ENCODE measurements around the gene ZNF783.
"Not testable (repeated sequence)": the region's sequence is repeated elsewhere in the genome, so short reads cannot be mapped to it uniquely, and the experiment has no call there.

Gene ZNF783

DNA sequence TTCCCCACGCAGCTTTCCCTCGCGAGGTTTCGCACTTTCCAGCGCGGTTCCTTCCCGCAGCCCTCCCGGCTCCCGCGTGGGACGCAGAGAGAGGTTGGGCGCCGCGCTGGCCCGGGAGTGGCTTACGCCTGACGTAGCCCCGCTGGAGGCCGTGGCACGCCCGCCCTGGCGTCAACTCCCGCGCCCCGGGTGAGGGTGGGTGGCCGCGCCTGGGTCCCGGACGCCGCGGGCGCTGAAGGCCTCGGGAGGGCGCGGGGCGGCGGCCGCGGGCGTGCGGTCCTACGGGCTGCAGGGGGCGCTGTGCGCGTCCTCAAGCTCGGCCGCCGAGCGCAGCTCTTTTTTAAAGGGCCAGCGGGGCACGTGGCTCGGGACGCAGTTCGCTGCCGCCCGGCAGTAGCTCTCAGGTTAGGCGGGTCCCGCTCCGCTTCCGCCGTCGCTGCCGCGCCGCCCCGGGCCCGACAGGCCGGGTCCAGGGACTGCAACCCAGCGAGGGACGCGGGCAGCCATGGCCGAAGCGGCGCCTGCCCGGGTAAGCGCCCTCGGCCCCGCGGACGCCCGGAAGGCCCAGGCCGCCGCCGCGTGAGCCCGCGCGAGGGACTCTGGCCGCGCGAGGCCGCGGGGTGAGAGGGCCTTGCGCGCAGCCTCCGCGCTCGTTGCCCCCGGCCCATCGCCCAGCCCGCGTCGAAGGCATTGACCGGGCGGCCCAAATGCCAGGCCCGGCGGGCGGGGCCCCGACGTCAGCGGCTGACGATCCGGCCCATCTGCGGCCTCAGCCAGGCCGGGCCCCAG lies at the start of gene ZNF783:
Gene ZNF783 (plus strand): TSS at position 368 of the 789 bp plus-strand sequence. CDS start 138 bp downstream, at position 506.
- DNase-seq = peak; percentile 60 to 79 (median 69)

DNA sequence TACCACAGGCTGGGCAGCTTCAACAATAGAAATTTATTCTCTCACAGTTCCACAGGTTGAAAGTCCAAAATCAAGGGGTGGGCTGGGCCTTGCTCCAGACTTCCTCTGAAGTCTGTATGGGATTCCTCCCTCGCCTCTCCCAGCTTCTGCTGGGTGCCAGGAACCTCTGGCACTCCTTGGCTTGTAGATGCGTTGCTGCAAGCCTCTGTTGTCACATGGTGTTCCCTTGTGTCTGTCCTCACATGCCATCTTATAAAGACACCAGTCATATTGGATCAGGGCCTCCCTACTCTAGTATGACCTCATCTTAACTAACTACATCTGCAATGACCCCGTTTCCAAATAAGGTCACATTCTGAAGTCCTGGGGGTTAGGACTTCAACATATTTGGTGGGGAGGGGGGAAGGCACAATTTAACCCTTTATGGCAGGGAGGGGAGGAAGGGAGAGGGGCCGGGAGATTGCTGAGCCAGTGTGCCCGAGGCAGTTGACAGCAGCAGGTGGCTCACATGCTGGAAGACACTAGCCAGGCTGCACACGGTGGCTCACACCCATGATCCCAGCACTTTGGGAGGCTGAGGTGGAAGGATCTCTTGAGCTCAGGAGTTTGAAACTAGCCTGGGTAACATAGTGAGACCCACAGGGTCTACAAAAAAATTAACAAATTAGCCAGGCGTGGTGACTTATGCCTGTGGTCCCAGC lies 47.8 kb upstream of the ZNF783 start:
- no peak for DNase-seq

DNA sequence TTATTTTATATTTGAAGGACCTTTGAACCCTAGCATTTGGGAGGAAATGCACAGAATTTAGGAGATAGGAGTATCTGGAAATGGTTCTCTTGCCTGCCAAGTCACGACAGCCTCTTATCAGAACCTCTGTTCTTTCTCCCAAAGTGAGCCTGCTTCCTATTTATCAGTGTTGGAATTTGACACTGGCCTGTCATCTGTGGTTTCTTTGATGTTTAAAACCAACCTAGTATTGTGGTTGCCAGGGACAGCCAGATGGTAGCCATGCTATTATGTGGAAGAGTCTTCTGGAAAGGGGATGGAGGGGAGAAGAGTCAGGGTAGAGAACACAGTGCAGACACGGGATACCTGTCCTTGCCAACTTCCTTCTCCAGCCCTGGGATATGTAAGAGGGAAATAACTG lies 45.6 kb upstream of the ZNF783 start:
- no peak for DNase-seq

GRCh38 chr7:149217570-149217969 lies 44.4 kb upstream of the ZNF783 start:
- no peak for DNase-seq

DNA sequence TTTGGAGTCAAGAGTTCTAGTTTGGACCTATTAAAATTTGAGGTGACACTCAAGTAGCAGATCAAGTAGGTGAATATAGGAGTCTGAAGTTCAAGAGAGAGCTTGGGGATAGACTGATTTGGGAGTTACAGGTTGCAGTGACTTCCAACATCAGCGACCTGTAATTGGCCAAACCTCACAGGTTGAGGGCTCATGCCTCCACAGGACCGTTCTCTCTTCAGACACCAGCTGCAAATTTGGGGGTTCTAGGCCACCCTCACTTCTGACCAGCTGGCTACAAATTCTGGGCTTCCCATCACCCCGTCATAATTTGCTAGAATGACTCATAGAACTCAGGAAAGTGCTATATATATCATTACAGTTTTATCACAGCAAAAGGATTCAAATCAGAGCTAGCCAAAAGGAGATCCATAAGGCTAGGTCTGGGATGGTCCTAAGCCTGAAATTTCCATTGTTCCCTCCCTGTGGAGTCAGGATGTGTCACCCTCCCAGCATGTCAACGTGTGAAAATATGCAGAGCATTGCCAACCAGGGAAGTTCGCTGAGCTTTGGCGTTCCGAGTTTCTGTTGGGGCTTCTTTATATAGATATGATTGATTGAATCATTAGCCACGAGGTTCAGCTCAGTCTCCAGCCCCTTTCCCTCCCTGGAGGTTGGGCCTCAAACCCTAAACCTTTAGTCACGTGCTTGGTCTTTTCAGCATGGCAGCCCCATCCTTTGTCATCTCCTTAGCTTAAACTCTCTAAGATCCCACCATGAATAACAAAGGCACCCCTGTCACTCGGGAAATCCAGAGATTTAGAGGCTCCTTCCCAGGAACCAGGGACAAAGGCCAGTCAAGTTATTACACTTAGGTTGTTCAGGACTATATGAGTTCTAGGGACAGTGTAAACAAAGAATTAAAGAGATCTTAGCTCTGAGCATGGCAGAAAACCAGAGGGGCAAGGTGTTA lies 43.3 kb upstream of the ZNF783 start:
- no peak for DNase-seq

- no peak for DNase-seq
Observed at GRCh38 chr7:149220534-149220933, 41.5 kb upstream of the ZNF783 start.

- DNase-seq = no peak
Observed at GRCh38 chr7:149223176-149223575, 38.8 kb upstream of the ZNF783 start.

GRCh38 chr7:149223761-149224160 lies 38.2 kb upstream of the ZNF783 start:
- DNase-seq = no peak

- DNase-seq = no peak
Observed at GRCh38 chr7:149224352-149224751, 37.6 kb upstream of the ZNF783 start.

GRCh38 chr7:149225106-149225505 lies 36.9 kb upstream of the ZNF783 start:
- DNase-seq = no peak

DNA sequence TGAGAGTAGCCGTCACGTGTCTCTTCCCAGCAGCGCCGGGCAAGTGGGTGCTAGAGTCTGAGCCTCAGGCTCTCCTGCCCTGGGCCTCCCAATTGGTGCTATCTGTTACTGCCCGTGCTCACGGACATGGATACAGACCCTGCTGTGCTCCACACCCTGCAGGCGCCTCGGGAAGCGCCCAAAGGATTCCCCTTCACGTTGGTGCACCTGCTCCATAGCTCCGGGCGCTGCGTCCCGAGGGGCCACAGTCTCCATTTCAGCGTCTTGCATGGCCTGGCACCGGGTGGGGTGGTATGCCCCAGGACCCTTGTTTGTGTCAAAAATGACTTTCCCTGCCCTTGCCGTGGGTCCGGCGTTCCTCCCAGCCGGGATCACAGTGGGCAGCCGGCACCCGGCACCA lies 36.3 kb upstream of the ZNF783 start:
- DNase-seq = no peak

GRCh38 chr7:149226366-149226765 lies 35.6 kb upstream of the ZNF783 start:
- not testable (repeated sequence) for DNase-seq

DNA sequence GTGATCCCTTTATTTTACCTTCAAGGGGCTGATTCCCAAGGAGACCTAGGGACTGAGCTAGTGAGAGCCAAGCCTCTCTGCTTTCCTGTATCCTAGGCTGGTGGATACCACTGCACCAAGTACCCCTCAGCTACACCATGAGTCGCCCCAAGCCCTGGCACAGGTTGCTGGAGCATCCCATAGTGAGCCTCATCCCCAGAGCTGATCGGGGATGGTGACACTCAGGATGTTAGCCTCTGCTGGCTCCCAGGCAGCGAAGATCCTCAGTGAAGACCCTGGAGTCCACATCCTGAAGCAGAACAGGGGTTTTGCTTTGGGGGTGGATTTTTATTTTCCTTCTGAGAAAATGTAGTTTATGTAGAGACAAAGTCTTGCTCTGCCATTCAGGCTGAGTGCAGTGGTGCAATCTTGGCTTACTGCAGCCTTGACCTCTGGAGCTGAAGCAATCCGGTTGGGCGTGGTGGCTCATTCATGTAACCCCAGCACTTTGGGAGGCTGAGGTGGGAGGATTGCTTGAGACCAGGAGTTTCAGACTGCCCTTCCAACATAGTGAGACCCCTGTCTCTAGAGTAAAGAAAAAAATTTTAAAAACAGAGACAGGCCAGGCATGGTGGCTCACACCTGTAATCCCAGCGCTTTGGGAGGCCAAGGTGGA lies 35.0 kb upstream of the ZNF783 start:
- DNase-seq = no peak

DNA sequence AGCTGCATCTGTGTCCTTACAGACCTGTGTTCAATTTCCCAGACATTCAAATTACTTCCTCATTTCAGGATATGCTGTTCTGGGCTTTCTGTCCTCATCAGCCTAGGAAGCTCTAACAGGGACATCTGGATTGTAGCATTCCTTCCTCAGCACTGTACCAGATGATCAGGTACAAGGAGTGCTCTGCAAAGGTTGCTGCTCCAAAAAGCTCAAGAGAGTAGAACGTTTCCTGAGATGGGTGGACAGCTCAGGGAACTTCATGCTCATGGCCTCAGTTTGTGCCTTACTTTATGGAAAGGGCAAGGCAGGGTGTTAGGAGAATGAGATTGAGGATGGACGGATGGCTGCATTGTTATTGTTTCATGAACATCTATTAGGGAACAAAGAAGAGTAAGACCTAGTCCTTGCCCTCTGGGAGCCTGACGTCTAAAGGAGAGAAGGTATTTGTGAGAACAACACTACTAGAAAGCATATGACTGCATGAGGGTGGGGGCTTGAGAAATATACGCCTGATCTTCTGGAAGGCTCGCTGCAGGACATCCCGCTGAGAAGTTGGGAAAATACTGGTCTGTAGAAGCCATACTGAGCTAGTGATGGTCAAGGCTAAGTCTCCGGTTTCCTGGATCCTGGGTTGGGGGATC lies 33.0 kb upstream of the ZNF783 start:
- DNase-seq = no peak

GRCh38 chr7:149229526-149229925 lies 32.5 kb upstream of the ZNF783 start:
- DNase-seq = no peak

DNA sequence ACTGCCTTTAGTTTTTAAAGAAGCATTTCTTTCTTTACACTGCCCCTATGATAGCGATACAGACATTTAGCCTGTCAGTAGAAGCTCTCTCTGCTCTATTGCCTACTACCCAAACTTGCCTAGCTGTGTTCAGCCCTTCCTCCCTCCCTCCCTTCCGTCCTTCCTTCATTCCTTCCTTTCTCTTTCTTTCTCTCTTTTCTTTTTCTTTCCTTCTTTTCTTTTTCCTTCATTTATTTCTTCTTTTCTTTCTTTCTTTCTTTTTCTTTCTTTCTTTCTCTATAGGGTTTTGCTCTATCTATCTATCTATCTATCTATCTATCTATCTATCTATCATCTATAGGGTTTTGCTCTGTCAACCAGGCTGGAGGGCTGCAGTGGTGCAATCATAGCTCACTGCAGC lies 29.6 kb upstream of the ZNF783 start:
- DNase-seq = no peak

DNA sequence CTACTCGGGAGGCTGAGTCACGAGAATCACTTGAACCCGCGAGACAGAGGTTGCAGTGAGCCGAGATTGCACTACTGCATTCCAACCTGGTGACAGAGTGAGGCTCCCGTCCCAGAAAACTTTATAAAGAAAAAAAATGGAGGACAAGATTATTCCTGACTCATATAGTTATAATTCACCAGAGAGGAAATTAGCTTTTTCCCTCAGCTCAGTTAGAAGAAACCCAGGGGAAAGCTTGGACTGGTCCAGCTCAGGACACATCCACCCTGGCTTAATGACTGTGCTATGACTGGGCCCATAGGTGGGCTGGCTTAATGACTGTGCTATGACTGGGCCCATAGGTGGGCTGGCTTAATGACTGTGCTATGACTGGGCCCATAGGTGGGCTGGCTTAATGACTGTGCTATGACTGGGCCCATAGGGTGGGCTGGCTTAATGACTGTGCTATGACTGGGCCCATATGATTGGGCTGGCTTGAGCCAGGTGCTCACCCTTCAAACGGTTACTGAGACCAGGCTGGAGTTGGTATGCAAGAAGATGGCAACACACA lies 28.3 kb upstream of the ZNF783 start:
- not testable (repeated sequence) for DNase-seq

DNA sequence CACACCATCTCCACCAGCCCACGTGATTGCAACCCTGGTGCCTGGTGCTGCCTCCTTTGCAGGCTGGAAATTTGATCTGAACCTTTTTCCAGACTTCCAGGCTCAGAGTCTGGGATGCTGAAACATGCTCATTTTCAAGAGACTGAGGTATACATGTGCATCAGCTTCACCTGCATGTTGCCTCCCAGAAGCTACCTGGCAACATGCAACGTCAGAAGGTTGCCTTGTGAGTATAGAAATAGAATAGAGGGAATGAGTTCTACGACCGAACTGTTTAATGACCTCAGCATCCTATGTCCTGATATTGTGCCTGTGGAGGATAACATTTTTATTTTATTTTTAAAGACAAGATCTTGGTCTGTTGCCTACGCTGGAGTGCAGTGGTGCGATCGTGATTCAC lies 24.5 kb upstream of the ZNF783 start:
- DNase-seq = no peak

GRCh38 chr7:149238051-149238450 lies 23.9 kb upstream of the ZNF783 start:
- no peak for DNase-seq

GRCh38 chr7:149239345-149240143 lies 22.5 kb upstream of the ZNF783 start, which contains the start of gene ZNF212:
Gene ZNF212, plus strand, starts transcription at chr7:149239651. Its CDS starts 128 bp downstream, at chr7:149239779.
- peak; percentile 75 to 84 (median 82) for DNase-seq

DNA sequence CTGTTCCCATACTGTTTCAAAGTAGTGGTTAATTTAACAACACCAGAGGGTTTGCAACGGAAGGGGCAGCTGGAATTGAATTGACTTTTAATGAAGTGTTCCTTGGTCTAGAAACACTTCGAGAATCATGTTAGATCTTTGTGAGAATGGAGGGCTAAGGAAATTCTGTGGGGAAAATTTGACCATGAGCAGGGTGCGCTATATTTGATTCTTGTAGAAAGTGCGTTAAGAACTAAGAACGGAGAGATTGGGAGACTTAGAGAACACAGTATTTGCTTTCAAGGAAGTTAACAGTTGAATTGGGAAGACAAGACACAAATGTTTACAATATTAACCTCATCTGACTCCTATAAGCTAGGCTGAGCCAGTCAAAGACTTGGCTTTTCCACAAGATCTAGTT lies 21.4 kb upstream of the ZNF783 start:
- no peak for DNase-seq
